SK-N-SH treated with all-trans-retinoic acid at 6 μM for 48 hours (cell line): ENCODE measurements around the gene CETN2.
"Not testable (repeated sequence)": the region's sequence is repeated elsewhere in the genome, so short reads cannot be mapped to it uniquely, and the experiment has no call there.

ENCODE experiments used
- ATAC-seq: fragments of 200-7000 bp; cut with Tn5 transposase; 3 replicates; pipeline ENCODE4 v1.9.1; 2020; ENCODE audit warnings: mild to moderate bottlenecking, moderate library complexity
- ARNTL ChIP-seq: fragments of 450-650 bp; formaldehyde crosslinking; IDR thresholded peaks from 2 replicates; pipeline ENCODE4 v1.5.0; 2020; ENCODE audit warnings: low read depth, mild to moderate bottlenecking, moderate library complexity, borderline replicate concordance
- CREB5 ChIP-seq: fragments of 250-450 bp; sonication (Bioruptor Pico); IDR thresholded peaks from 2 replicates; pipeline ENCODE4 v1.5.1; 2020; ENCODE audit warnings: low read depth, mild to moderate bottlenecking, moderate library complexity
- CSRNP3 ChIP-seq: fragments of 250-450 bp; sonication (Bioruptor Pico); IDR thresholded peaks from 2 replicates; pipeline ENCODE4 v1.5.1; 2021; ENCODE audit warnings: mild to moderate bottlenecking, moderate library complexity
- ESRRG ChIP-seq: fragments of 250-450 bp; sonication (Bioruptor Pico); IDR thresholded peaks from 2 replicates; pipeline ENCODE4 v1.6.1; 2021; ENCODE audit warnings: mild to moderate bottlenecking
- GLIS3 ChIP-seq: fragments of 250-450 bp; sonication (Bioruptor Pico); IDR thresholded peaks from 2 replicates; pipeline ENCODE4 v1.5.0; 2020; ENCODE audit warnings: mild to moderate bottlenecking, moderate library complexity
- ISL1 ChIP-seq: fragments of 250-450 bp; sonication (Bioruptor Pico); IDR thresholded peaks from 2 replicates; pipeline ENCODE4 v2.1.2; 2022; ENCODE audit warnings: mild to moderate bottlenecking, moderate library complexity
- OSR1 ChIP-seq: fragments of 250-450 bp; sonication (Bioruptor Pico); IDR thresholded peaks from 2 replicates; pipeline ENCODE4 v1.8.0; 2022; ENCODE audit warnings: moderate library complexity, mild to moderate bottlenecking, inconsistent platforms
- PATZ1 ChIP-seq: fragments of 250-450 bp; sonication (Bioruptor Pico); IDR thresholded peaks from 2 replicates; pipeline ENCODE4 v1.8.0; 2020; ENCODE audit warnings: mild to moderate bottlenecking, moderate library complexity, borderline replicate concordance
- POU6F1 ChIP-seq: fragments of 250-450 bp; sonication (Bioruptor Pico); IDR thresholded peaks from 2 replicates; pipeline ENCODE4 v1.8.0; 2021; ENCODE audit warnings: low read depth, mild to moderate bottlenecking, moderate library complexity, borderline replicate concordance
- PPARA ChIP-seq: fragments of 250-450 bp; sonication (Bioruptor Pico); IDR thresholded peaks from 2 replicates; pipeline ENCODE4 v1.5.0; 2020; ENCODE audit warnings: mild to moderate bottlenecking, borderline replicate concordance
- RARB ChIP-seq: fragments of 250-450 bp; sonication (Bioruptor Pico); IDR thresholded peaks from 2 replicates; pipeline ENCODE4 v1.8.0; 2021; ENCODE audit warnings: mild to moderate bottlenecking, moderate library complexity
- SNAI2 ChIP-seq: fragments of 250-450 bp; sonication (Bioruptor Pico); IDR thresholded peaks from 2 replicates; pipeline ENCODE4 v1.5.0; 2020; ENCODE audit warnings: mild to moderate bottlenecking, moderate library complexity
- TCF4 ChIP-seq: fragments of 250-450 bp; sonication (Bioruptor Pico); IDR thresholded peaks from 2 replicates; pipeline ENCODE4 v1.8.0; 2021; ENCODE audit warnings: mild to moderate bottlenecking, moderate library complexity, borderline replicate concordance
- TOX ChIP-seq: fragments of 250-450 bp; sonication (Bioruptor Pico); IDR thresholded peaks from 2 replicates; pipeline ENCODE4 v1.8.0; 2021; ENCODE audit warnings: mild to moderate bottlenecking, moderate library complexity, borderline replicate concordance
- TSHZ2 ChIP-seq: fragments of 250-450 bp; sonication (Bioruptor Pico); IDR thresholded peaks from 2 replicates; pipeline ENCODE4 v1.5.0; 2020; ENCODE audit warnings: mild to moderate bottlenecking, moderate library complexity
- ZC3H10 ChIP-seq: fragments of 250-450 bp; sonication (Bioruptor Pico); IDR thresholded peaks from 2 replicates; pipeline ENCODE4 v1.5.1; 2021; ENCODE audit warnings: mild to moderate bottlenecking, moderate library complexity
- ZFP3 ChIP-seq: fragments of 250-450 bp; sonication (Bioruptor Pico); IDR thresholded peaks from 2 replicates; pipeline ENCODE4 v1.5.0; 2020; ENCODE audit warnings: mild to moderate bottlenecking, moderate library complexity
- ZFP30 ChIP-seq: fragments of 450-650 bp; formaldehyde crosslinking; IDR thresholded peaks from 2 replicates; pipeline ENCODE4 v1.5.0; 2022; ENCODE audit warnings: mild to moderate bottlenecking, moderate library complexity
- ZNF565 ChIP-seq: fragments of 450-650 bp; formaldehyde crosslinking; conservative IDR thresholded peaks from 2 replicates; pipeline ENCODE4 v1.5.0; 2020; ENCODE audit warnings: low read depth, mild to moderate bottlenecking, moderate library complexity
- ZNF70 ChIP-seq: fragments of 450-650 bp; formaldehyde crosslinking; IDR thresholded peaks from 2 replicates; pipeline ENCODE4 v1.5.0; 2020; ENCODE audit warnings: mild to moderate bottlenecking, moderate library complexity
- ZNF8 ChIP-seq: fragments of 450-650 bp; formaldehyde crosslinking; IDR thresholded peaks from 2 replicates; pipeline ENCODE4 v1.5.0; 2020; ENCODE audit warnings: mild to moderate bottlenecking, moderate library complexity

The CETN2 gene

GRCh38 chrX:152844256-152844655, 13.7 kb upstream of the CETN2 start (continued):
- TF ChIP-seq ISL1 (no peak), ZC3H10 (no peak), RARB (CRISPR knock-in tag) (no peak)
- TF ChIP-seq, all 23 proteins: peak for 0

- no peak for ATAC-seq
- no peak for TF ChIP-seq OSR1 (CRISPR knock-in tag)
- no peak for TF ChIP-seq ESRRG
- no peak for TF ChIP-seq ZNF70 (CRISPR knock-in tag)
- TF ChIP-seq PPARA (CRISPR knock-in tag), result no peak
Measured at GRCh38 chrX:152843852-152844251, 13.3 kb upstream of the CETN2 start.

GRCh38 chrX:152842772-152843338, 12.3 kb upstream of the CETN2 start:
- TF ChIP-seq ARNTL (CRISPR knock-in tag) (no peak), CSRNP3 (CRISPR knock-in tag) (no peak), GLIS3 (no peak), SNAI2 (CRISPR knock-in tag) (no peak), ZC3H10 (no peak), ZNF70 (CRISPR knock-in tag) (no peak), ZNF8 (CRISPR knock-in tag) (no peak), ZFP30 (no peak), ZFP3 (CRISPR knock-in tag) (no peak), ISL1 (no peak), POU6F1 (CRISPR knock-in tag) (no peak), TSHZ2 (no peak), ESRRG (no peak), PATZ1 (CRISPR knock-in tag) (no peak), TCF4 (no peak), ZNF565 (CRISPR knock-in tag) (no peak), TOX (CRISPR knock-in tag) (no peak), PPARA (CRISPR knock-in tag) (no peak), OSR1 (CRISPR knock-in tag) (no peak), CREB5 (no peak)

GRCh38 chrX:152835470-152835869, 4.9 kb upstream of the CETN2 start:
- not testable (repeated sequence) for ATAC-seq

More at GRCh38 chrX:152842772-152843338, 12.3 kb upstream of the CETN2 start:
- no peak for ATAC-seq
